Amygdala (tissue), 56 donors: ENCODE data around the gene ANAPC2.
A peak's percentile ranks its signal among the peaks of the same experiment; 100 is the strongest.

Experiments
- DNase-seq, 56 donors: peaks; one replicate each; lab custom pipeline; 2025; lab: John Stamatoyannopoulos, UW

ANAPC2 gene

GRCh38 chr9:137165250-137165836 is 23.0 kb downstream of the ANAPC2 start:
- DNase-seq = no peak

DNA sequence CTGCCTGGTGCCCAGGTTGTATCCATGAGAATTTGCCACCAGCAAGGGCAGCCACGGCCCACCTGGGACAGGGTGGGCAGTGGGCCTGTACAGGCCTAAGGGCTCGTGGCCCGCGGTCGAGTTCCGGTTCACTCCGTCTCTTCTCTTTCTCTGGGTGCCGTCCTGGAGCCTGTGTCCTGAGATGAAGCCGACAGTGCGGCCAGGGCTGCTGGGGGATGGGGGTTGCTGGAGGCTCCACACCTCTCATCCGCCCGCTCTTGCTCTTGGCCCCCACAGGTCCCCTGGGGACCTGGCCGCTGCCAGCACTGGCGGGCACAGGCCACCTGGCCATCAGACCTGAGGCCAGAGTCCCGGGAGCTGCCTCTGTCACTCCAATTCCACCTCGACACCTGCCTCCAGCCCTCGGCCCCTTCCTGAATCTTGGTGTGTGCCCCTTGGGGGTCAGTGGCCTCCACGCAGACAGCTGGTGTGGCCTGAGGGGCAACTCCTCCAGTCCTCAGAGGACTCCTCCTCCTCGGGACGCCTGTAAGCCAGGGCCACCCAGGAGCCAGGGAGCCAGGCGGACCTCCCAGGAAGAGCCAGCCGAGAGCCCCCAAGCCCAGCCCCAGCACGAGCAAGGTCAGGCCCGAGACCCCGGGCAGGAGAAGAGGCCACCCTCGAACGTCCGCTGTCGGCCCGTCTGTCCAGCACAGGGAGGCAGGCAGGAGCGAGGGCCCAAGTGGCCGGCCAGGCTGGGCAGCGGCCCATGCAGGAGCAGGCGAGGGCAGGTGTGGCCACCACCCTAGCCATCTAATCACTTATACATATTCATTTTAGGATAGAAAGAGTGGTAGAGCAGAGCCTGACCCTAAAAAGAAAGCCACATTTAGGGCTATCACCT is 23.8 kb downstream of the ANAPC2 start:
- DNase-seq = no peak

GRCh38 chr9:137163805-137164204 is 24.6 kb downstream of the ANAPC2 start:
- DNase-seq = no peak

- DNase-seq = no peak
Observed at GRCh38 chr9:137163365-137163715, 25.0 kb downstream of the ANAPC2 start.

DNA sequence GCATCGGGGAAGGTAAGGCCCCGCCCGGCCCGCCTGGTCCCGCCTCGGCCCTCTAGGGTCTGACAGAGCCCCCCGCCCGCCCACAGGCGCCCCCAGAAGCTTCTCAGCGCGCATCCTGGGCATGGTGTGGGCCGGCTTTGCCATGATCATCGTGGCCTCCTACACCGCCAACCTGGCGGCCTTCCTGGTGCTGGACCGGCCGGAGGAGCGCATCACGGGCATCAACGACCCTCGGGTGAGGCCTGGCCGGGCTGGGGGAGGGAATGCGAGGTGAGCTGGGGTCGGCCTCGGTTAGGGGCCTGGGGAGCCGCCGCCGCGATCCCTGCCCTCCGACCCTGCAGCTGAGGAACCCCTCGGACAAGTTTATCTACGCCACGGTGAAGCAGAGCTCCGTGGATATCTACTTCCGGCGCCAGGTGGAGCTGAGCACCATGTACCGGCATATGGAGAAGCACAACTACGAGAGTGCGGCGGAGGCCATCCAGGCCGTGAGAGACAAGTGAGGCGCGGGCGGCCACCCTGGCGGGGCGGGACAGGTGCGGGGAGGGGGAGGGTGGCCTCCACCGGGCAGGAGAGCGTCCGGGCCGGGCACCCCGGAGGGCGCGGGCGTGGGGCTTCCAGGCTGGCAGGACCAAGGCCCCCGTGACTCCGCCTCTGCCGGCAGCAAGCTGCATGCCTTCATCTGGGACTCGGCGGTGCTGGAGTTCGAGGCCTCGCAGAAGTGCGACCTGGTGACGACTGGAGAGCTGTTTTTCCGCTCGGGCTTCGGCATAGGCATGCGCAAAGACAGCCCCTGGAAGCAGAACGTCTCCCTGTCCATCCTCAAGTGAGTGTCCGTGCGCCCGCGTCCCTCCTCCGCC is 25.6 kb downstream of the ANAPC2 start:
- DNase-seq = no peak

- DNase-seq = no peak
Observed at GRCh38 chr9:137161558-137162486, 26.5 kb downstream of the ANAPC2 start.

DNA sequence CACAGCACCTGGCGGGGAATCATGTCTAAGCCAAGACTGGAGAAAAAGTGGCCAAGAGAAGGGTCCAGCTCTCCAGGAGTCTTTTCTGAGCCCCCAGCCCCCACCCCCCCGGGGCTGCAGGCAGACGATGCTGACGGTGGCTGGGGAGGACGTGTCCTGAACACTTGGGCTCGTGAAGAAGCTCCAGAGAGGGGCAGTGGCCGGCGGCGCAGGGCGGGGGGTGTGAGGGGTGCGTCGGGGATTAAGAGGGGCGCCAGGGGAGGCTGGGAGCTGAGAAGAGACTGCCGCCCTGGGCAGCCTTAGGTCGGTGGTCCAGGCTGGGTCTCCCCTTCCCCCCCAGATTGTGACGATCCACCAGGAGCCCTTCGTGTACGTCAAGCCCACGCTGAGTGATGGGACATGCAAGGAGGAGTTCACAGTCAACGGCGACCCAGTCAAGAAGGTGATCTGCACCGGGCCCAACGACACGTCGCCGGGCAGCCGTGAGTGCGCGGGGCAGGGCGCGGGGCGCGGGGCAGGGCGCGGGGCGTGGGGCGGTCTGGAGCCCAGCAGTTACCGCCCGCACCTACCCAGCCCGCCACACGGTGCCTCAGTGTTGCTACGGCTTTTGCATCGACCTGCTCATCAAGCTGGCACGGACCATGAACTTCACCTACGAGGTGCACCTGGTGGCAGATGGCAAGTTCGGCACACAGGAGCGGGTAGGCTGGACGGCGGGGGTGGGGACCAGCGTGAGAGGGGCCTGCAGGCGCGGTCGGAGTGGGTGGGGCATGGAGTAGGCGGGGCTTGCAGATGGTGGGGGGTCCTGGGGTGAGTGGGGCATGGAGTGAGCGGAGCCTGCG is 27.4 kb downstream of the ANAPC2 start:
- no peak for DNase-seq

- no peak for DNase-seq
Observed at GRCh38 chr9:137160054-137160425, 28.3 kb downstream of the ANAPC2 start.

- no peak for DNase-seq
Observed at GRCh38 chr9:137159105-137160053, 29.0 kb downstream of the ANAPC2 start.

DNA sequence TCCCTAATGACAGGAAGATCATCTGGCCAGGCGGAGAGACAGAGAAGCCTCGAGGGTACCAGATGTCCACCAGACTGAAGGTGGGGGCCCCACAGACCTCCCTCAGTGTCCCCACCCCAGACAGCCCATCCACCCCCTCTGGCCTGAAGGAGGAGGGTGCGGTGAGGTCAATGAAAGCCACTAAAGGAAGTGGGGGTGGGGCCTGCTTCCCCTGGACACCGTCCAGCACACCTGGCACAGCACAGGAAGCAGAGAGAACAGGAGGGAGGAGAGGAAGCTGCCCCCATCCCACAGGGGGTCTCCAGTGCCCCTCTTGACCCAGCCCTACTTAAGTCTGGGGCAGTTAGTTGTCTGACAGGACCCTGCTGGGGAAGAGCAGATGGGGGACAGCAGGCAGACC is 29.7 kb downstream of the ANAPC2 start:
- no peak for DNase-seq

GRCh38 chr9:137157618-137158415 is 30.5 kb downstream of the ANAPC2 start:
- DNase-seq = no peak

DNA sequence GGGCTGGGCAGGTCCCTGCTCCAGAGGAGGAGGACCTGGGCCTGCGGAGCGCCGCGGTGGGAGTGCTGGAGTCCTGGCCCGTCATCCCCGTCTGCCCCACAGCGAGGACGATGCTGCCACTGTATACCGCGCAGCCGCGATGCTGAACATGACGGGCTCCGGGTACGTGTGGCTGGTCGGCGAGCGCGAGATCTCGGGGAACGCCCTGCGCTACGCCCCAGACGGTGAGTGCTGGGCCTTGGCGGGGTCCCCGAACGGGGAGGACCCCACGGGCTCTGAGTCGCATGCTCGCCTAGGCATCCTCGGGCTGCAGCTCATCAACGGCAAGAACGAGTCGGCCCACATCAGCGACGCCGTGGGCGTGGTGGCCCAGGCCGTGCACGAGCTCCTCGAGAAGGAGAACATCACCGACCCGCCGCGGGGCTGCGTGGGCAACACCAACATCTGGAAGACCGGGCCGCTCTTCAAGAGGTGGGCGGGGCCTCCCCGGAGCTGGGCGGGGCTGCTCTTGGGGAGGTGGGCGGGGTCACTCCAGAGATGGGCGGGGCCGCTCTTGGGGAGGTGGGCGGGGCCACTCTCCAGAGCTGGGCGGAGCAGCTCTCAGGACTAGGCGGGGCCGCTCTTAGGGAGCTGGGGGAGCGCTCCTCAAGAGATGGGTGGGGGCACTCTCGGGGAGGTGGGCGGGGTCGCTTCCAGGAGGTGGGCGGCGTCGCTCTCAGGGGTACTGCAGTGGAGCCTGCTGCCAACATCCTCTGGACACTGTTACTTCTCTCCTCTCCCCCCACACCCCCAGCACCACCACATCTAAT is 31.6 kb downstream of the ANAPC2 start:
- peak in 9 of 56 donors; percentile 21 to 64 (median 32) for DNase-seq

GRCh38 chr9:137152844-137153405 is 35.4 kb downstream of the ANAPC2 start:
- no peak for DNase-seq

DNA sequence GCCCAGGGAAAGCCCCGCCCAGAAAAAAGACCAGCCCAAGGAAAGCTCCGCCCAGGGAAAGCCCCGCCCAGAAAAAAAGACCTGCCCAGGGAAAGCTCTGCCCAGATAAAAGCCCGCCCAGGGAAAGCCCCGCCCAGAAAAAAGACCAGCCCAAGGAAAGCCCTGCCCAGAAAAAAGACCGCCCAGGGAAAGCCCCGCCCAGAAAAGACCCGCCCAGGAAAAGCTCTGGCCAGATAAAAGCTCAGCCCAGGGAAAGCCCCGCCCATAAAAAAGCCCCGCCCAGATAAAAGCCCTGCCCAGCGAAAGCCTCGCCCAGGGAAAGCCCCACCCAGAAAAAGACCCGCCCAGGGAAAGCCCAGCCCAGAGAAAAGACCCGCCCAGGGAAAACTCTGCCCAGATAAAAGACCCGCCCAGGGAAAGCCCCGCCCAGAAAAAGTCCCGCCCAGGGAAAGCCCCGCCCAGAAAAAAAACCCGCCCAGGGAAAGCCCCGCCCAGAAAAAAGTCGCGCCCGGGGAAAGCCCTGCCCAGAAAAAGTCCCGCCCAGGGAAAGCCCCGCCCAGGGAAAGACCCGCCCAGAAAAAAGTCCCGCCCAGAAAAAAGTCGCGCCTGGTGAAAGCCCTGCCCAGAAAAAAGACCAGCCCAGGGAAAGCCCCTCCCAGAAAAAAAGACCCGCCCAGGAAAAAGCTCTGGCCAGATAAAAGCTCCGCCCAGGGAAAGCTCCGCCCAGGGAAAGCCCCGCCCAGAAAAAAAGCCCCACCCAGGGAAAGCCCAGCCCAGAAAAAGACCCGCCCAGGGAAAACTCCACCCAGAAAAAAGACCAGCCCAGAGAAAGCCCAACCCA is 37.5 kb downstream of the ANAPC2 start:
- DNase-seq = peak in 2 of 56 donors; percentile 19 to 54
